Prostate gland (tissue), 2 donors: ENCODE results near the gene TM4SF18.

Experiments used
- CTCF ChIP-seq, 4 experiments: fragments of 200-600 bp in 2 of 4; fragments of 450-650 bp in 2 of 4; sonication (generic) in 2 of 4; IDR thresholded peaks; 1 replicate in 3 of 4; 2 replicates in 1 of 4; pipeline ENCODE4 v1.5.1; 2016 to 2019; ENCODE audit warnings: antibody characterized with exemption in 4 of 4, mild to moderate bottlenecking in 2 of 4, moderate library complexity in 2 of 4
- POLR2A ChIP-seq: fragments of 450-650 bp; IDR thresholded peaks from one replicate; pipeline ENCODE4 v1.6.1; 2016; ENCODE audit warnings: antibody characterized with exemption, mild to moderate bottlenecking
- POLR2AphosphoS5 ChIP-seq: sonication (generic); formaldehyde crosslinking; IDR thresholded peaks from one replicate; pipeline ENCODE4 v1.6.1; 2017; ENCODE audit warnings: antibody characterized with exemption

GRCh38 chr3:149353581-149354184 is 20.2 kb upstream of the TM4SF18 start:
- TF ChIP-seq CTCF (IDR thresholded peaks at IDR 0.05) = no peak
- no peak for TF ChIP-seq POLR2AphosphoS5
- no peak for TF ChIP-seq POLR2A
